OCI-LY1 (cell line): ENCODE results near the gene CCDC85C.

Experiments used
- EZH2 ChIP-seq: fragments of 200-600 bp; sonication (generic), shearing (Covaris generic); IDR thresholded peaks from 2 replicates; pipeline ENCODE4 v1.8.0; 2017; ENCODE audit warnings: borderline replicate concordance, mixed run types, mild to moderate bottlenecking, antibody characterized with exemption, low read length, moderate library complexity, mixed read lengths
- TF ChIP-seq, protein P1 (sequence below): fragments of 200-600 bp; sonication (generic), shearing (Covaris generic); IDR thresholded peaks from 2 replicates; pipeline ENCODE4 v1.5.1; 2017; ENCODE audit warnings: mild to moderate bottlenecking, antibody characterized with exemption, low read length, moderate library complexity, mixed read lengths

DNA sequence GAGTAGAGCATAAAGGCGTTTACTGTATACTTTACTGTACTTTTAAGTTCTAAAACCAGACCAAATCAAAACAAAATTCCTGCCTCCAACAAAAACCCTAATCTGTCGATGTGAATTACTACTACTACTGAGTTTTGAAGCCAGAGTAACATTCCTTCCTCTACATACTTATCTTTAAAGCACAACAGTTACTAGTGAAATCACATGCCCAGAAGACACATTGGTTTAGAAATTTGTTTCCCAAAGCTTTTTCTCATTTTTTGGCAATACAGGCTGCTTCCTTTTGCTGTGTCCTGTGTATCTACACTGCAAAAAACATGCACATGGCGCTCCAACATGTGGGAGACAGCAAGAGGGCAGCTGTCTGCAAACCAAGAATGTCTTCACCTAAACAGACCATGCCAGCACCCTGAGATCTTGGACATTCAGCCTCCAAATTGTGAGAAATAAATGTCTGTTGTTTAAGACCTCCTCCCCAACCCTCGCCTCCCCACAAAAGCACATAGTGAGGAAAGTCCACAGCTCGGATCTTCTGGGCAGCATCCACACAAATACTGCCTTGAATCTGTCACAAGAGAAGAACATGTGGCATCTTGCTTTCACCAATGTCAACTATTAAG is 144.4 kb downstream of the CCDC85C start:
- TF ChIP-seq, protein P1, sequence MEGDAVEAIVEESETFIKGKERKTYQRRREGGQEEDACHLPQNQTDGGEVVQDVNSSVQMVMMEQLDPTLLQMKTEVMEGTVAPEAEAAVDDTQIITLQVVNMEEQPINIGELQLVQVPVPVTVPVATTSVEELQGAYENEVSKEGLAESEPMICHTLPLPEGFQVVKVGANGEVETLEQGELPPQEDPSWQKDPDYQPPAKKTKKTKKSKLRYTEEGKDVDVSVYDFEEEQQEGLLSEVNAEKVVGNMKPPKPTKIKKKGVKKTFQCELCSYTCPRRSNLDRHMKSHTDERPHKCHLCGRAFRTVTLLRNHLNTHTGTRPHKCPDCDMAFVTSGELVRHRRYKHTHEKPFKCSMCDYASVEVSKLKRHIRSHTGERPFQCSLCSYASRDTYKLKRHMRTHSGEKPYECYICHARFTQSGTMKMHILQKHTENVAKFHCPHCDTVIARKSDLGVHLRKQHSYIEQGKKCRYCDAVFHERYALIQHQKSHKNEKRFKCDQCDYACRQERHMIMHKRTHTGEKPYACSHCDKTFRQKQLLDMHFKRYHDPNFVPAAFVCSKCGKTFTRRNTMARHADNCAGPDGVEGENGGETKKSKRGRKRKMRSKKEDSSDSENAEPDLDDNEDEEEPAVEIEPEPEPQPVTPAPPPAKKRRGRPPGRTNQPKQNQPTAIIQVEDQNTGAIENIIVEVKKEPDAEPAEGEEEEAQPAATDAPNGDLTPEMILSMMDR: no peak
- TF ChIP-seq EZH2: no peak
